Astrocyte of the spinal cord (primary cell): Measurements from ENCODE around the gene KIFAP3.
"Not testable (repeated sequence)": the region's sequence is repeated elsewhere in the genome, so short reads cannot be mapped to it uniquely, and the experiment has no call there.

Experiments used
- DNase-seq: peaks from one replicate; pipeline ENCODE4 v3.0.0; 2011; ENCODE audit warnings: low read depth, low spot score
- H3K4me3 ChIP-seq: 2 replicates; pipeline ENCODE4 v1.5.1; 2011; ENCODE audit warnings: low read depth, mild to moderate bottlenecking, low read length, moderate library complexity
- in situ Hi-C: cut with HindIII; loops from 2 replicates; pipeline ENCODE4 v1.10.0; 2017; ENCODE audit warnings: low sequenced_read_pairs
- TF ChIP-seq, protein P1 (sequence below): IDR thresholded peaks from 2 replicates; pipeline ENCODE4 v1.5.1; 2012; ENCODE audit warnings: low read depth, mild to moderate bottlenecking, low read length, inconsistent platforms

KIFAP3 gene

GRCh38 chr1:170095976-170096748, 21.7 kb upstream of the KIFAP3 start:
- TF ChIP-seq, protein P1, sequence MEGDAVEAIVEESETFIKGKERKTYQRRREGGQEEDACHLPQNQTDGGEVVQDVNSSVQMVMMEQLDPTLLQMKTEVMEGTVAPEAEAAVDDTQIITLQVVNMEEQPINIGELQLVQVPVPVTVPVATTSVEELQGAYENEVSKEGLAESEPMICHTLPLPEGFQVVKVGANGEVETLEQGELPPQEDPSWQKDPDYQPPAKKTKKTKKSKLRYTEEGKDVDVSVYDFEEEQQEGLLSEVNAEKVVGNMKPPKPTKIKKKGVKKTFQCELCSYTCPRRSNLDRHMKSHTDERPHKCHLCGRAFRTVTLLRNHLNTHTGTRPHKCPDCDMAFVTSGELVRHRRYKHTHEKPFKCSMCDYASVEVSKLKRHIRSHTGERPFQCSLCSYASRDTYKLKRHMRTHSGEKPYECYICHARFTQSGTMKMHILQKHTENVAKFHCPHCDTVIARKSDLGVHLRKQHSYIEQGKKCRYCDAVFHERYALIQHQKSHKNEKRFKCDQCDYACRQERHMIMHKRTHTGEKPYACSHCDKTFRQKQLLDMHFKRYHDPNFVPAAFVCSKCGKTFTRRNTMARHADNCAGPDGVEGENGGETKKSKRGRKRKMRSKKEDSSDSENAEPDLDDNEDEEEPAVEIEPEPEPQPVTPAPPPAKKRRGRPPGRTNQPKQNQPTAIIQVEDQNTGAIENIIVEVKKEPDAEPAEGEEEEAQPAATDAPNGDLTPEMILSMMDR = no peak
- no peak for DNase-seq
- no peak overlapping the region for H3K4me3 ChIP-seq
- in situ Hi-C loops = no loop called here

GRCh38 chr1:170094697-170095616, 20.5 kb upstream of the KIFAP3 start:
- in situ Hi-C loops, H3K4me3 ChIP-seq, DNase-seq: not testable (repeated sequence)

GRCh38 chr1:170086399-170087032, 12.0 kb upstream of the KIFAP3 start:
- H3K4me3 ChIP-seq = no peak overlapping the region
- in situ Hi-C loops = no loop called here
- no peak for DNase-seq
- TF ChIP-seq, protein P1 = no peak

DNA sequence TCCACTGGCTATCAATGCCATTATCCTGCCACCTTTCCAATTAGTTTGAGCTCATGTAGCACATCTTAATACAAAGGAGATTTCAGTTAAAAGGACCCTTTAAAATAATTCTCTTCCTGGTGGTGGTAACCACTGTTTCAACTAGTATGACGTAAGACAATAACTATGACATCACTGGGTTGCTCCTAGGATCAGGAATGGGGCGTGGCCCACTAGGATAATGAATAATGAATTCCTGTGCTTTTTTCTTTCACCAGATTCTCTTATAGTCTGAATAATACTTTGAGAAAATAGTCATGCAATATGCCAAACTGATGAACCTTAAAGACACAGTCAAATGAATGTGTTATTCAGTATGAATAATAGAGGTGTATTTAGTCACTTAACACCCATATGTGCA, 10.6 kb upstream of the KIFAP3 start:
- no peak for DNase-seq
- TF ChIP-seq, protein P1 = no peak
- in situ Hi-C loops = no loop called here
- no peak overlapping the region for H3K4me3 ChIP-seq

- no peak overlapping the region for H3K4me3 ChIP-seq
- in situ Hi-C loops = no loop called here
- TF ChIP-seq, protein P1 = no peak
- DNase-seq = no peak
These were observed 4.2 kb upstream of the KIFAP3 start for GRCh38 chr1:170078610-170079189.

- TF ChIP-seq, protein P1 = no peak
These were observed 3.4 kb upstream of the KIFAP3 start for GRCh38 chr1:170077926-170078325.

GRCh38 chr1:170076952-170077351, 2.5 kb upstream of the KIFAP3 start:
- H3K4me3 ChIP-seq, in situ Hi-C loops, DNase-seq: not testable (repeated sequence)

More at GRCh38 chr1:170077926-170078325, 3.4 kb upstream of the KIFAP3 start:
- DNase-seq = no peak
- no peak overlapping the region for H3K4me3 ChIP-seq
- in situ Hi-C loops = no loop called here
